ENCODE measurements around the gene MOB2. TPM values are rescaled to one million over a fixed set of nuclear protein-coding genes. Genes with fewer than 3 reads are reported as not detected.

The MOB2 gene
- total and polyA plus RNA-seq, 9 of the 15 experiments (the other 6 are each of a cell fraction or from before 2014, with no cell fraction given): 0.17 to 36.8 (median 19.2) TPM

DNA sequence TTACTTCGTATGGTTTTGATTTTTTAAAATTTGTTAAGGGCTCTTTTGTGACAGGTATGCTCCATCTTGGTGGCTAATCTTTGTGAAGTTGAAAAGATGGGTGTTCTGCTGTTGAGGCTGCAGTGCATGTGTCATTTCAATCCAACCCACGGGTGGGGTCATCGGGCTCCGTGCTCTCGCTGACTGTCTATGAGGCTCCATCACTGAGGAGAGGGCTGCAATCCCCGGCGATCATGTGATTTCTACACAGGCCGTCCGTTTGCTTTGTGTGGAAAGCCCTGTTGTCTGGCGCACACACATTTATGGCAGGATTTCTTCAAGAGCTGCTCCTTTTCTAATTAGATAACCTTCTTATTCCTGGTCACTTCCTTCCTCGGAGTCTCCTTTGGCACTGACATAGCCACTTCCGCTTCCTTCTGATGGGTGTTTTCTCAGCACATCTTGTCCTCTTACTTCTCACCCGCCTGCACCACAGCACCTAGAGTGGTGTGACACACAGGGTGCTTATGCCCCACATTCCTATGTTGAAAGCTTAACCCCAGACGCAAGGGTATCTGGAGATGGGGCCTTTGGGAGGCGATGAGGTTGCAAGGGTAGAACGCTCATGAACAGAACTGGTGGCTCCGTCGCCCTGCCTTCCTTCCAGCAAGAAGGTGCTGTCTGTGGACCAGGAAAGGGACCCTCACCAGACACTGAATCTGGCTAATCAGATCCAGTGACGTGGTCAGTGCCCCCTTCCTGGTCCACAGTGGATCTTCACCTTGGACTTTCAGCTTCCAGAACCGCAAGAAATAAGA, 9.4 kb downstream of the MOB2 start (continued):
- TF ChIP-seq, protein P1, sequence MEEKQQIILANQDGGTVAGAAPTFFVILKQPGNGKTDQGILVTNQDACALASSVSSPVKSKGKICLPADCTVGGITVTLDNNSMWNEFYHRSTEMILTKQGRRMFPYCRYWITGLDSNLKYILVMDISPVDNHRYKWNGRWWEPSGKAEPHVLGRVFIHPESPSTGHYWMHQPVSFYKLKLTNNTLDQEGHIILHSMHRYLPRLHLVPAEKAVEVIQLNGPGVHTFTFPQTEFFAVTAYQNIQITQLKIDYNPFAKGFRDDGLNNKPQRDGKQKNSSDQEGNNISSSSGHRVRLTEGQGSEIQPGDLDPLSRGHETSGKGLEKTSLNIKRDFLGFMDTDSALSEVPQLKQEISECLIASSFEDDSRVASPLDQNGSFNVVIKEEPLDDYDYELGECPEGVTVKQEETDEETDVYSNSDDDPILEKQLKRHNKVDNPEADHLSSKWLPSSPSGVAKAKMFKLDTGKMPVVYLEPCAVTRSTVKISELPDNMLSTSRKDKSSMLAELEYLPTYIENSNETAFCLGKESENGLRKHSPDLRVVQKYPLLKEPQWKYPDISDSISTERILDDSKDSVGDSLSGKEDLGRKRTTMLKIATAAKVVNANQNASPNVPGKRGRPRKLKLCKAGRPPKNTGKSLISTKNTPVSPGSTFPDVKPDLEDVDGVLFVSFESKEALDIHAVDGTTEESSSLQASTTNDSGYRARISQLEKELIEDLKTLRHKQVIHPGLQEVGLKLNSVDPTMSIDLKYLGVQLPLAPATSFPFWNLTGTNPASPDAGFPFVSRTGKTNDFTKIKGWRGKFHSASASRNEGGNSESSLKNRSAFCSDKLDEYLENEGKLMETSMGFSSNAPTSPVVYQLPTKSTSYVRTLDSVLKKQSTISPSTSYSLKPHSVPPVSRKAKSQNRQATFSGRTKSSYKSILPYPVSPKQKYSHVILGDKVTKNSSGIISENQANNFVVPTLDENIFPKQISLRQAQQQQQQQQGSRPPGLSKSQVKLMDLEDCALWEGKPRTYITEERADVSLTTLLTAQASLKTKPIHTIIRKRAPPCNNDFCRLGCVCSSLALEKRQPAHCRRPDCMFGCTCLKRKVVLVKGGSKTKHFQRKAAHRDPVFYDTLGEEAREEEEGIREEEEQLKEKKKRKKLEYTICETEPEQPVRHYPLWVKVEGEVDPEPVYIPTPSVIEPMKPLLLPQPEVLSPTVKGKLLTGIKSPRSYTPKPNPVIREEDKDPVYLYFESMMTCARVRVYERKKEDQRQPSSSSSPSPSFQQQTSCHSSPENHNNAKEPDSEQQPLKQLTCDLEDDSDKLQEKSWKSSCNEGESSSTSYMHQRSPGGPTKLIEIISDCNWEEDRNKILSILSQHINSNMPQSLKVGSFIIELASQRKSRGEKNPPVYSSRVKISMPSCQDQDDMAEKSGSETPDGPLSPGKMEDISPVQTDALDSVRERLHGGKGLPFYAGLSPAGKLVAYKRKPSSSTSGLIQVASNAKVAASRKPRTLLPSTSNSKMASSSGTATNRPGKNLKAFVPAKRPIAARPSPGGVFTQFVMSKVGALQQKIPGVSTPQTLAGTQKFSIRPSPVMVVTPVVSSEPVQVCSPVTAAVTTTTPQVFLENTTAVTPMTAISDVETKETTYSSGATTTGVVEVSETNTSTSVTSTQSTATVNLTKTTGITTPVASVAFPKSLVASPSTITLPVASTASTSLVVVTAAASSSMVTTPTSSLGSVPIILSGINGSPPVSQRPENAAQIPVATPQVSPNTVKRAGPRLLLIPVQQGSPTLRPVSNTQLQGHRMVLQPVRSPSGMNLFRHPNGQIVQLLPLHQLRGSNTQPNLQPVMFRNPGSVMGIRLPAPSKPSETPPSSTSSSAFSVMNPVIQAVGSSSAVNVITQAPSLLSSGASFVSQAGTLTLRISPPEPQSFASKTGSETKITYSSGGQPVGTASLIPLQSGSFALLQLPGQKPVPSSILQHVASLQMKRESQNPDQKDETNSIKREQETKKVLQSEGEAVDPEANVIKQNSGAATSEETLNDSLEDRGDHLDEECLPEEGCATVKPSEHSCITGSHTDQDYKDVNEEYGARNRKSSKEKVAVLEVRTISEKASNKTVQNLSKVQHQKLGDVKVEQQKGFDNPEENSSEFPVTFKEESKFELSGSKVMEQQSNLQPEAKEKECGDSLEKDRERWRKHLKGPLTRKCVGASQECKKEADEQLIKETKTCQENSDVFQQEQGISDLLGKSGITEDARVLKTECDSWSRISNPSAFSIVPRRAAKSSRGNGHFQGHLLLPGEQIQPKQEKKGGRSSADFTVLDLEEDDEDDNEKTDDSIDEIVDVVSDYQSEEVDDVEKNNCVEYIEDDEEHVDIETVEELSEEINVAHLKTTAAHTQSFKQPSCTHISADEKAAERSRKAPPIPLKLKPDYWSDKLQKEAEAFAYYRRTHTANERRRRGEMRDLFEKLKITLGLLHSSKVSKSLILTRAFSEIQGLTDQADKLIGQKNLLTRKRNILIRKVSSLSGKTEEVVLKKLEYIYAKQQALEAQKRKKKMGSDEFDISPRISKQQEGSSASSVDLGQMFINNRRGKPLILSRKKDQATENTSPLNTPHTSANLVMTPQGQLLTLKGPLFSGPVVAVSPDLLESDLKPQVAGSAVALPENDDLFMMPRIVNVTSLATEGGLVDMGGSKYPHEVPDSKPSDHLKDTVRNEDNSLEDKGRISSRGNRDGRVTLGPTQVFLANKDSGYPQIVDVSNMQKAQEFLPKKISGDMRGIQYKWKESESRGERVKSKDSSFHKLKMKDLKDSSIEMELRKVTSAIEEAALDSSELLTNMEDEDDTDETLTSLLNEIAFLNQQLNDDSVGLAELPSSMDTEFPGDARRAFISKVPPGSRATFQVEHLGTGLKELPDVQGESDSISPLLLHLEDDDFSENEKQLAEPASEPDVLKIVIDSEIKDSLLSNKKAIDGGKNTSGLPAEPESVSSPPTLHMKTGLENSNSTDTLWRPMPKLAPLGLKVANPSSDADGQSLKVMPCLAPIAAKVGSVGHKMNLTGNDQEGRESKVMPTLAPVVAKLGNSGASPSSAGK (IDR thresholded peaks at IDR 0.05): no peak
- no peak for TF ChIP-seq TCF7 (IDR thresholded peaks at IDR 0.05; ENCODE audit: borderline replicate concordance)
- TF ChIP-seq TAF1 (IDR thresholded peaks at IDR 0.05; ENCODE audit: control insufficient read depth, extremely low read depth, insufficient read depth, low read length, severe bottlenecking): no peak
- TF ChIP-seq ZNF41 (CRISPR knock-in tag; conservative IDR thresholded peaks at IDR 0.05): no peak
- TF ChIP-seq KDM4B (IDR thresholded peaks at IDR 0.05; ENCODE audit: borderline replicate concordance in 2 of 2, low read depth in 1 of 2): no peak
- TF ChIP-seq, protein P2, sequence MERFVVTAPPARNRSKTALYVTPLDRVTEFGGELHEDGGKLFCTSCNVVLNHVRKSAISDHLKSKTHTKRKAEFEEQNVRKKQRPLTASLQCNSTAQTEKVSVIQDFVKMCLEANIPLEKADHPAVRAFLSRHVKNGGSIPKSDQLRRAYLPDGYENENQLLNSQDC (CRISPR knock-in tag; IDR thresholded peaks at IDR 0.05): no peak
